SK-N-MC (cell line): ENCODE measurements around the gene MAML3.

ENCODE experiments used
- EZH2 ChIP-seq: fragments of 200-600 bp; sonication (generic); IDR thresholded peaks from one replicate; pipeline ENCODE4 v1.6.1; 2017; ENCODE audit warnings: antibody characterized with exemption
- FOXP2 ChIP-seq: optimal IDR thresholded peaks from 2 replicates; pipeline ENCODE3; 2011; ENCODE audit warnings: mild to moderate bottlenecking, moderate library complexity; ENCODE audit not compliant: insufficient read depth; ENCODE audit errors: extremely low read length, control extremely low read depth
- POLR2AphosphoS5 ChIP-seq: IDR thresholded peaks from 2 replicates; pipeline ENCODE4 v1.6.1; 2012; ENCODE audit warnings: mild to moderate bottlenecking, low read depth, low read length, borderline replicate concordance

DNA sequence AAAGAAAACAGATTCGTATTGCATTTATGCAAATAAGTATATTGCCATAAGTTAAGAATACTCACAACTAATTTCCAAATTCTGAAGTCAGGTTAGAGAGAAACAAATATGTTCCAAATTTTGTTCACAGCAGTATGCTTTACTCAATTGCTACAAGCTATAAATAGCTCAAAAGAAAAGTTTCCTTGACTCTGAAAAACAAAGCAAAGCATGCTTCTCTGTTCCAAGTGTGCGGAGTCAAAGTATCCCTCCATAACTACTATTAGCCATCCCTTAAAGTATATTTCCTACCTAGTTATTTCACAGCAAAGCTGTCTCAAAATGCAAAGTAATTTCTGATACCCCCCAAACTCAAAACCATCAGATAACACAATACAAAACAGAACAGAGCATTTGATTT, 441.1 kb downstream of the MAML3 start:
- TF ChIP-seq POLR2AphosphoS5 (no peak), EZH2 (no peak), FOXP2 (no peak)
